RWPE1 (cell line): Measurements from ENCODE around the gene FPGT.
A peak's percentile ranks its signal among the peaks of the same experiment; 100 is the strongest.
"Not testable (repeated sequence)": the region's sequence is repeated elsewhere in the genome, so short reads cannot be mapped to it uniquely, and the experiment has no call there.

Experiments
- CTCF ChIA-PET: fragments of 350-600 bp; sonication (Branson Sonifier 250); formaldehyde crosslinking; extraction: SDS; loops from one replicate; lab custom pipeline; 2021; lab: Yijun Ruan, JAX
- POLR2A ChIA-PET: fragments of 400-600 bp; formaldehyde crosslinking; extraction: SDS; loops from one replicate; lab custom pipeline; 2020; ENCODE audit warnings: antibody characterized with exemption; ENCODE audit not compliant: low non-redundant PET; lab: Yijun Ruan, JAX
- DNase-seq: peaks from one replicate; pipeline ENCODE4 v3.0.0; 2012; ENCODE audit warnings: low spot score
- H3K27ac ChIP-seq: fragments of 450-650 bp; 2 replicates; pipeline ENCODE4 v1.5.1; 2017
- CTCF ChIP-seq: fragments of 450-650 bp; conservative IDR thresholded peaks from 2 replicates; pipeline ENCODE4 v1.5.1; 2017; ENCODE audit warnings: low read depth, mild to moderate bottlenecking

The FPGT gene

DNA sequence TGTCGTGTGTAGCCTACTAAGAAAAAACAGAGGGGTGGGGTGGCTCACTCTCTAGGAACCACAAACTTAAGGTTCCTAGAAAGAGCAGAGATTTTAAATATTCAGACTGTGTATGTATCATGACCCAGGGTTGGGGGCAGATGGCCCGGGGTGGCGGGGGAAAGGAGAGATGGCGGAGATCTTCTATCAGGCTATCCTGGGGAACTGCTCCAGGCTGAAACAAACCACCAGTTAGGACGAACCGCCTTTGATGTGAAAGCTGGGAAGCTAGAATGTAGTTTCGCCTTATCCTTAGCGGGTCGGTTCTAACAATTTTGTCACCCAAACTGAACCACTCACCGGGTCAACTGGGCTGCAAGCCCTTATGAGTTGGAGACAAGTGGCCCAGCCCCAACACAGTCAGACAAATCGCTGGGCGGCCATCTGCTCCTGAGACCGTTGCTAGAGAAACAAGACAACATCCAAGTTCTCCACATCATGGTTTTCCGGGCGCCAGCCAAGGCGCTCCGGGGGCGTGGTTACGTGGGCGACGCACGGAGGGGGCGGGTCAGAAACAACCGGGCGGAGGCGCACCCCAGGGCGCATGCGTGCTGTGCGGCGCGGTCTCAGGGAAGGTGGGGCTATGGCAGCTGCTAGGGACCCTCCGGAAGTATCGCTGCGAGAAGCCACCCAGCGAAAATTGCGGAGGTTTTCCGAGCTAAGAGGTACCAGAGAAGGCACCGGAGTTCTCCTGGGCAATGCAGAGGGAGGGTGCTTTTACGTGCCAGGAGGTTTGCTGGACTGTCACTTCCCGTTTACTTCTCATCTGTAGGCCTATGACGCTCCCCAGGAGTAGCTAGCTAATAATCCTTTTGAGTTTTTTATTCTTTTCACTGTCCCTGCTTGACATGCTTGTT, at the start of gene FPGT, which contains the start of gene LRRIQ3:
TSS of gene FPGT (plus strand) at position 586 of the 896 bp plus-strand sequence. CDS start at position 623, 37 bp downstream.
TSS of gene LRRIQ3 (minus strand) at position 520 of the 896 bp plus-strand sequence. CDS start 14,492 bp downstream, outside the sequence.
- peak within 1 kb of the TSS; percentile 78 for H3K27ac ChIP-seq
- peak; percentile 95 for DNase-seq
- POLR2A ChIA-PET = no interaction called here
- CTCF ChIA-PET = interaction anchor here (0.6 to 0.7 kb wide), 2 partner anchors 14 to 1050 kb away, joined by 3 read pairs; no protein-coding TSS in a partner anchor
- TF ChIP-seq CTCF = no peak

GRCh38 chr1:74160046-74160445, 38.0 kb upstream of the FPGT start:
- POLR2A ChIA-PET = no interaction called here
- no peak overlapping the region for H3K27ac ChIP-seq
- CTCF ChIA-PET = no interaction called here
- DNase-seq = peak; percentile 20
- no peak for TF ChIP-seq CTCF

DNA sequence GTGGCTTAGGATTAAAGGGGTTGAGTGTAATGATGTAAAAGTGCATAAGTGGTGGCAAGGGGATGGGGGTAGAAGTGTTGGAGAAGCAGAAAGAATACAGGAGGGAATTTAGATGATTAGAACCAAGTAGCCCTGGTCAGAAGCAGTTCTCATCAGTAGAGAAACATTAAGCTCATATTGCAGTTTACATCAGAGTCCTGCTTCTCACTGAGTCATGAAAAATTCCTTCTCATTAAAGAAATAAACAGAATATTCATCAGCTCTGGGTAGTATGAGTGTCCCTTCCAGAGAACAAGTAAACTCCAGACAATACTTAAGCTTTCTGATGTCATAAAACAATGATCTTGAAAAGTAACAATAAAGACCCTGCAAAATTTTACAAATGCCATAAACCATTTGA, 36.5 kb upstream of the FPGT start:
- POLR2A ChIA-PET = no interaction called here
- CTCF ChIA-PET = no interaction called here
- TF ChIP-seq CTCF = no peak
- no peak for DNase-seq
- H3K27ac ChIP-seq = no peak overlapping the region

DNA sequence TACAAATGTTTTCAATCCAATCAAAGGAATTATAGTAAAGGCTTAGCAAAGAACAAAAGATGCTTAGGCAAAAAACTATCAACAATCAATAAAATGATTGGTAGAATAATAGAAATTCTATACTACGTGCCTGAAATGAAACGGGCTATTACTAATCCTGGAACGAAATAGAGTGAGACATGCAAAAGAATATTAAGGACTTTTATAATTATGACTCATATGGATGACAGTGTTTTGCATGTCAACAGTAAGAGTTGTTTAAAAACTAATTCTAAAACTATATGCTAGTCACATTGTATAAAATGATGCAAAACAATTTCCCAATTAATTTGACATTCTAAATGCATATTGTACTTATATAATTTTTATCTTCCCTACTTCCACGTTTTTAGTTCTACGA, 35.7 kb upstream of the FPGT start:
- TF ChIP-seq CTCF = no peak
- ChIA-PET POLR2A (no interaction called here), CTCF (no interaction called here)
- no peak for DNase-seq
- no peak overlapping the region for H3K27ac ChIP-seq

GRCh38 chr1:74174423-74174822, 23.6 kb upstream of the FPGT start:
- POLR2A ChIA-PET, DNase-seq, H3K27ac ChIP-seq, CTCF ChIA-PET: not testable (repeated sequence)

GRCh38 chr1:74180490-74180889, 17.6 kb upstream of the FPGT start:
- no peak for DNase-seq
- no peak for TF ChIP-seq CTCF
- POLR2A ChIA-PET = no interaction called here
- no peak overlapping the region for H3K27ac ChIP-seq
- CTCF ChIA-PET = no interaction called here

DNA sequence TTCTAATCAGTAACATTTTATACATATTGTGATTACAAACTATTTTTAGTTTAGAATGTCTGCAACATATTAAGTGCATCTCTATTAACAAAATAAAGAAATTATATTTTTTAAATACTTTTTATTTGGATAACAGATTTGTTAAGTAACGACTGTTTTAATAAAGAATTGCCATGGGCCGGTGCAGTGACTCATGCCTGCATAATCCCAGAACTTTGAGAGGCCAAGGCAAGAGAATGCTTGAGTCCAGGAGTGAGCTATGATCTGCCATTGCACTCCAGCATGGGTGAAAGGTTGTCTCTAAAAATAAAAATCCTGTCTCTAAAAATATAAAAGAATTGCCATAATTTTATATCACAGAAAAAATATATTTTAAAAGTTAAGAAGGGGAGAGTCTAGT, 4.1 kb upstream of the FPGT start:
- ChIA-PET POLR2A (no interaction called here), CTCF (interaction anchor here (1.2 kb wide), 1 partner anchor 11 kb away, joined by 4 read pairs; no protein-coding TSS in a partner anchor)
- H3K27ac ChIP-seq = no peak overlapping the region
- DNase-seq = peak; percentile 3
- no peak for TF ChIP-seq CTCF
